Mesendoderm (in vitro differentiated cells): ENCODE data around the gene RASD1.

ENCODE experiments used
- DNase-seq: peaks from one replicate; pipeline ENCODE4 v3.0.0; 2013
- H2AK5ac ChIP-seq: 2 replicates; pipeline ENCODE4 v1.6.1; 2013; ENCODE audit warnings: low read length, inconsistent platforms
- H2BK120ac ChIP-seq: 2 replicates; pipeline ENCODE4 v1.6.1; 2013; ENCODE audit warnings: low read depth, mild to moderate bottlenecking, low read length, moderate library complexity, mixed read lengths
- H2BK15ac ChIP-seq: replicated peaks from 2 replicates; pipeline ENCODE4 v1.6.1; 2013; ENCODE audit warnings: low read depth, mild to moderate bottlenecking, moderate library complexity
- H2BK5ac ChIP-seq: 2 replicates; pipeline ENCODE4 v1.6.1; 2013; ENCODE audit warnings: low read length, inconsistent platforms
- H3K18ac ChIP-seq: 2 replicates; pipeline ENCODE4 v1.6.1; 2013; ENCODE audit warnings: mild to moderate bottlenecking, low read length, mixed read lengths
- H3K23ac ChIP-seq: one replicate; pipeline ENCODE4 v1.6.1; 2013; ENCODE audit warnings: low read length
- H3K27ac ChIP-seq: 2 replicates; pipeline ENCODE4 v1.5.1; 2013; ENCODE audit warnings: low read depth, mild to moderate bottlenecking, inconsistent platforms, low read length, moderate library complexity
- H3K27me3 ChIP-seq: 2 replicates; pipeline ENCODE4 v1.6.1; 2013; ENCODE audit warnings: low read length, control low read depth, mild to moderate bottlenecking, inconsistent platforms; ENCODE audit not compliant: insufficient read depth, poor library complexity
- H3K36me3 ChIP-seq: 2 replicates; pipeline ENCODE4 v1.6.1; 2013; ENCODE audit warnings: low read length, inconsistent platforms; ENCODE audit not compliant: control insufficient read depth, insufficient read depth
- H3K4ac ChIP-seq: one replicate; pipeline ENCODE4 v1.6.1; 2013; ENCODE audit warnings: low read depth, mild to moderate bottlenecking, low read length, moderate library complexity
- H3K4me1 ChIP-seq: 2 replicates; pipeline ENCODE4 v1.6.1; 2013; ENCODE audit warnings: low read depth, low read length, inconsistent platforms; ENCODE audit not compliant: control insufficient read depth
- H3K4me2 ChIP-seq: 2 replicates; pipeline ENCODE4 v1.6.1; 2013; ENCODE audit warnings: low read length
- H3K4me3 ChIP-seq: 2 replicates; pipeline ENCODE4 v1.5.1; 2013; ENCODE audit warnings: mild to moderate bottlenecking, low read length
- H3K56ac ChIP-seq: one replicate; pipeline ENCODE4 v1.6.1; 2013; ENCODE audit warnings: low read length
- H3K79me1 ChIP-seq: 2 replicates; pipeline ENCODE4 v1.6.1; 2013; ENCODE audit warnings: low read length, inconsistent platforms
- H3K79me2 ChIP-seq: 2 replicates; pipeline ENCODE4 v1.6.1; 2013; ENCODE audit warnings: mild to moderate bottlenecking, low read length; ENCODE audit not compliant: control insufficient read depth, insufficient read depth
- H3K9ac ChIP-seq: 2 replicates; pipeline ENCODE4 v1.6.1; 2013; ENCODE audit warnings: low read length, inconsistent platforms
- H4K5ac ChIP-seq: one replicate; pipeline ENCODE4 v1.6.1; 2013; ENCODE audit warnings: low read length
- H4K8ac ChIP-seq: one replicate; pipeline ENCODE4 v1.6.1; 2013; ENCODE audit warnings: low read depth, mild to moderate bottlenecking, control low read depth, low read length, moderate library complexity
- WGBS: extraction: QIAGEN DNeasy Blood & Tissue Kit; methylation state at CpG from one replicate; pipeline ENCODE4 v1.1.7; 2013; ENCODE audit warnings: low lambda C conversion rate, missing lambda C conversion rate; ENCODE audit not compliant: insufficient coverage; ENCODE audit errors: extremely low coverage; 5-methylcytosine and 5-hydroxymethylcytosine counted together

The RASD1 gene

GRCh38 chr17:17528696-17529652 lies 32.8 kb upstream of the RASD1 start:
- H3K23ac ChIP-seq, result no peak overlapping the region
- no peak overlapping the region for H3K4ac ChIP-seq
- H2BK15ac ChIP-seq, result no peak overlapping the region
- no peaks in the 10 kb centered on the region for H3K27me3 ChIP-seq
- no peak overlapping the region for H2BK120ac ChIP-seq
- no peak overlapping the region for H2AK5ac ChIP-seq
- no peaks in the 10 kb centered on the region for H3K4me1 ChIP-seq
- H3K18ac ChIP-seq, result no peak overlapping the region
- no peaks in the 10 kb centered on the region for H3K36me3 ChIP-seq
- H3K79me1 ChIP-seq, result no peaks in the 10 kb centered on the region
- no peak for DNase-seq
- H4K8ac ChIP-seq, result no peak overlapping the region
- H3K56ac ChIP-seq, result no peak overlapping the region
- no CpG with 5 or more reads among the region's 22 CpGs for WGBS
- H3K9ac ChIP-seq, result no peak overlapping the region
- no peaks in the 10 kb centered on the region for H3K79me2 ChIP-seq
- H2BK5ac ChIP-seq, result no peak overlapping the region
- H3K27ac ChIP-seq, result no peak overlapping the region
- no peak overlapping the region for H4K5ac ChIP-seq
- no peak overlapping the region for H3K4me3 ChIP-seq
- no peak overlapping the region for H3K4me2 ChIP-seq

GRCh38 chr17:17527956-17528500 lies 31.8 kb upstream of the RASD1 start:
- Histone ChIP-seq H3K4ac (no peak overlapping the region), H3K56ac (no peak overlapping the region), H2BK15ac (no peak overlapping the region), H3K18ac (no peak overlapping the region), H3K9ac (no peak overlapping the region), H2BK5ac (no peak overlapping the region), H3K27ac (no peak overlapping the region), H2AK5ac (no peak overlapping the region), H3K4me3 (no peak overlapping the region), H4K8ac (no peak overlapping the region), H3K4me2 (no peak overlapping the region), H3K79me2 (no peaks in the 10 kb centered on the region), H3K79me1 (no peaks in the 10 kb centered on the region), H3K27me3 (no peaks in the 10 kb centered on the region), H2BK120ac (no peak overlapping the region), H3K23ac (no peak overlapping the region), H4K5ac (no peak overlapping the region), H3K36me3 (no peaks in the 10 kb centered on the region), H3K4me1 (peaks cover 4% of the 10 kb centered on the region)
- no peak for DNase-seq
- WGBS, result no CpG with 5 or more reads among the region's 17 CpGs

GRCh38 chr17:17527534-17527933 lies 31.3 kb upstream of the RASD1 start:
- Histone ChIP-seq H2BK120ac (no peak overlapping the region), H3K23ac (no peak overlapping the region), H3K79me2 (no peaks in the 10 kb centered on the region), H2BK15ac (no peak overlapping the region), H3K79me1 (no peaks in the 10 kb centered on the region), H3K56ac (no peak overlapping the region), H3K9ac (no peak overlapping the region), H2AK5ac (no peak overlapping the region), H3K27ac (no peak overlapping the region), H3K36me3 (no peaks in the 10 kb centered on the region), H3K4me1 (peaks cover 5% of the 10 kb centered on the region), H3K27me3 (no peaks in the 10 kb centered on the region), H2BK5ac (no peak overlapping the region), H3K18ac (no peak overlapping the region), H4K8ac (no peak overlapping the region), H3K4me2 (no peak overlapping the region), H3K4ac (no peak overlapping the region), H3K4me3 (no peak overlapping the region), H4K5ac (no peak overlapping the region)
- WGBS, result no CpG with 5 or more reads among the region's 11 CpGs
- DNase-seq, result no peak

- no peaks in the 10 kb centered on the region for H3K79me1 ChIP-seq
- H2BK5ac ChIP-seq, result no peak overlapping the region
- H3K18ac ChIP-seq, result no peak overlapping the region
- no peak overlapping the region for H3K27ac ChIP-seq
- no peak overlapping the region for H3K4me2 ChIP-seq
- no peak overlapping the region for H2BK120ac ChIP-seq
- no peaks in the 10 kb centered on the region for H3K79me2 ChIP-seq
- H2AK5ac ChIP-seq, result no peak overlapping the region
- H3K23ac ChIP-seq, result no peak overlapping the region
- no peak overlapping the region for H3K9ac ChIP-seq
- no peak overlapping the region for H3K56ac ChIP-seq
- H3K4me1 ChIP-seq, result peaks cover 5% of the 10 kb centered on the region
- no CpG with 5 or more reads among the region's 14 CpGs for WGBS
- no peak overlapping the region for H4K8ac ChIP-seq
- no peaks in the 10 kb centered on the region for H3K36me3 ChIP-seq
- DNase-seq, result no peak
- no peak overlapping the region for H3K4ac ChIP-seq
- no peak overlapping the region for H2BK15ac ChIP-seq
- H3K27me3 ChIP-seq, result no peaks in the 10 kb centered on the region
- H3K4me3 ChIP-seq, result no peak overlapping the region
- H4K5ac ChIP-seq, result no peak overlapping the region
These were observed 30.2 kb upstream of the RASD1 start for GRCh38 chr17:17526369-17526768.

- H2AK5ac ChIP-seq, result no peak overlapping the region
- no peaks in the 10 kb centered on the region for H3K36me3 ChIP-seq
- no peak overlapping the region for H3K4me2 ChIP-seq
- H3K9ac ChIP-seq, result no peak overlapping the region
- no peak overlapping the region for H3K56ac ChIP-seq
- no peak overlapping the region for H2BK120ac ChIP-seq
- H4K8ac ChIP-seq, result no peak overlapping the region
- no peak overlapping the region for H2BK5ac ChIP-seq
- H3K4me3 ChIP-seq, result no peak overlapping the region
- H3K79me1 ChIP-seq, result no peaks in the 10 kb centered on the region
- no peak overlapping the region for H2BK15ac ChIP-seq
- H3K27me3 ChIP-seq, result no peaks in the 10 kb centered on the region
- no peak for DNase-seq
- no peaks in the 10 kb centered on the region for H3K79me2 ChIP-seq
- WGBS, result no CpG with 5 or more reads among the region's 6 CpGs
- H3K27ac ChIP-seq, result no peak overlapping the region
- H3K4ac ChIP-seq, result no peak overlapping the region
- no peak overlapping the region for H3K23ac ChIP-seq
- H3K18ac ChIP-seq, result no peak overlapping the region
- H4K5ac ChIP-seq, result no peak overlapping the region
- H3K4me1 ChIP-seq, result peaks cover 5% of the 10 kb centered on the region
These were observed 29.8 kb upstream of the RASD1 start for GRCh38 chr17:17525956-17526355.
